ENCODE data around the gene COPZ1.
"Not testable (repeated sequence)": the region's sequence is repeated elsewhere in the genome, so short reads cannot be mapped to it uniquely, and the experiment has no call there.

COPZ1 gene

GRCh38 chr12:54280468-54281260, 44.3 kb upstream of the COPZ1 start, which contains the start of gene HNRNPA1:
HNRNPA1 (plus strand) TSS chr12:54280726; CDS start chr12:54280808, 82 bp downstream.
- peak; percentile 100 for DNase-seq (ENCODE audit: low read depth)
- TF ChIP-seq CTCF (IDR thresholded peaks at IDR 0.05; ENCODE audit: insufficient read depth, low read depth, low read length, missing control alignments), result no peak
- H3K4me3 ChIP-seq (ENCODE audit: low read length), result peak within 1 kb of the TSS; percentile 98

GRCh38 chr12:54281261-54281638, 43.7 kb upstream of the COPZ1 start:
- not testable (repeated sequence) for DNase-seq (ENCODE audit: low read depth)

GRCh38 chr12:54281694-54282093, 43.2 kb upstream of the COPZ1 start:
- peak overlapping the region; percentile 98 for H3K4me3 ChIP-seq (ENCODE audit: low read length)
- DNase-seq (ENCODE audit: low read depth), result not testable (repeated sequence)

More at GRCh38 chr12:54281261-54281638, 43.7 kb upstream of the COPZ1 start:
- peak overlapping the region; percentile 98 for H3K4me3 ChIP-seq (ENCODE audit: low read length)

GRCh38 chr12:54282949-54283593, 41.9 kb upstream of the COPZ1 start:
- DNase-seq (ENCODE audit: low read depth), result no peak
- no peak for TF ChIP-seq CTCF (IDR thresholded peaks at IDR 0.05; ENCODE audit: insufficient read depth, low read depth, low read length, missing control alignments)
- H3K4me3 ChIP-seq (ENCODE audit: low read length), result peak overlapping the region; percentile 98

GRCh38 chr12:54284070-54284780, 40.7 kb upstream of the COPZ1 start:
- H3K4me3 ChIP-seq (ENCODE audit: low read length), result peak overlapping the region; percentile 98

GRCh38 chr12:54285150-54286041, 39.5 kb upstream of the COPZ1 start:
- H3K4me3 ChIP-seq (ENCODE audit: low read length), result peak overlapping the region; percentile 25

More at GRCh38 chr12:54284070-54284780, 40.7 kb upstream of the COPZ1 start:
- not testable (repeated sequence) for DNase-seq (ENCODE audit: low read depth)

More at GRCh38 chr12:54285150-54286041, 39.5 kb upstream of the COPZ1 start:
- no peak for DNase-seq (ENCODE audit: low read depth)
- TF ChIP-seq CTCF (IDR thresholded peaks at IDR 0.05; ENCODE audit: insufficient read depth, low read depth, low read length, missing control alignments), result peak; percentile 27
